Cardiac septum (tissue), 1 donor: ENCODE measurements around the gene EML6. TPM values are rescaled to one million over a fixed set of nuclear protein-coding genes. Genes with fewer than 3 reads are reported as not detected.

ENCODE experiments used
- DNase-seq: peaks from one replicate; pipeline ENCODE4 v3.0.0-alpha.2; 2020; ENCODE audit warnings: low spot score
- intact Hi-C: fragments of 100-400 bp; cut with DNase I; formaldehyde crosslinking; loops from one replicate; pipeline ENCODE4 v1.14.0; 2022
- total RNA-seq: library from RNA; stranded (reverse); fragmentation: NEBNext Ultra II Directional; extraction: Animal tissue kit (Norgen Biotek cat#: 25700); gene quantifications from one replicate; pipeline ENCODE4 v1.2.1, GENCODE V29; 2021
- donor health status: DM: no; HTN: no; CAD: no.

The EML6 gene
- total RNA-seq, 1 donor from 2014 or later: 0.83 TPM

DNA sequence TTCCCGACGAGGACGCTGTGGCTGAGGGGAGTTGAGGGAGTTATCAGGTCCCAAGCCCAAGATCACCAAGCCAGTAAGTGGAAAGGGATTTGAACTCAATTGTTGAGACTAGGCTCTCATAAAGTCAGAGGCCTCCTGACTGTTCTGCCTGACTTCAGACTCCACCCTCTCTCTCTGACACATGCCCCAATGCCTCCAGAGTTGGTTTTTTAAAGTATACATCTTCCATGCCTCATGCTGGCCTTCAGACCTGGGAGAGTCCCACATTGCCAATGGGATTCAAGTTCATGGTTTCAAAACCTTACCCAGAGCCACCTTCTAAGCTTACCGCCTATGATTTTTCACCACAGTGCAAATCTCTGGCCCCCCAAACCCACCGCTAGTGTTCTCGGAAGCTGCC lies 226.0 kb downstream of the EML6 start:
- DNase-seq: no peak

DNA sequence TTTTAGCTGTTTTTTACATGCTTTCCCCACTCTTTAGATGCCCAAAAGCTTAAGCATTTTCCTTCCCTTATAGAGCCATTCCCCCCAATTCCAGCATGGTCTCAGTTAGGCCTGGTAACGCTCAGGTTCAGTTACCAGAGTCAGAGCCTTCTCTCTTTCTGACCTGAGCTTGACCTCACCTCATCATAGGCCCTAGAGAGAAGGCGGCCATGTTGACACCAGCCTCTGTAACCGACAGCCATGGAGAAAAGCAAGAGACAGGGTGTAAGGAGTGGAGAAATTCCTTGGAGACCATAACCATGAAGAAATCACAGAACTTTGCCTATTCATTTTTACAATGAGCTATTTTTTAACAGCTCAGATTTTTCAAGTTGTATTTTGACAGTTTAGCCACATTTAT lies 227.3 kb downstream of the EML6 start:
- no peak for DNase-seq
- intact Hi-C loops: no loop called here

More for the DNA sequence above, 226.0 kb downstream of the EML6 start:
- intact Hi-C loops: no loop called here

DNA sequence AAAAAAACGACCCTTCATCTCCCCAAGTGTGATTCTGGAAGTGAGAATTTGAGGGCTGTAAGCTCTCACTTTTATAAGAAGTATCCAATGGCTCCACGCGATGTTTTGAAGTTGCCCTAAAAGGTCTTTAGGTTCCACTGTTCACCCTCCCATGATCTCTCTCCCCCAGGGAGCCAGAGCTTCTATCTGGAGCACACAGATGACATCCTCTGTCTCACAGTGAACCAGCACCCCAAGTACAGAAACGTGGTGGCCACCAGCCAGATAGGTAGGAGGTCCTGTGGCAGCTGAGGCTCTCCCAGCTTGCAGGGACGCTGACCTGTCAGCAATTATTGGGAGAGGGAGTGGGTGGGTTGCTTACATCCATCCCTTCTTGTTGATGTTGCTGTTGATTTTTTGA lies 229.0 kb downstream of the EML6 start:
- DNase-seq: no peak
- intact Hi-C loops: no loop called here

DNA sequence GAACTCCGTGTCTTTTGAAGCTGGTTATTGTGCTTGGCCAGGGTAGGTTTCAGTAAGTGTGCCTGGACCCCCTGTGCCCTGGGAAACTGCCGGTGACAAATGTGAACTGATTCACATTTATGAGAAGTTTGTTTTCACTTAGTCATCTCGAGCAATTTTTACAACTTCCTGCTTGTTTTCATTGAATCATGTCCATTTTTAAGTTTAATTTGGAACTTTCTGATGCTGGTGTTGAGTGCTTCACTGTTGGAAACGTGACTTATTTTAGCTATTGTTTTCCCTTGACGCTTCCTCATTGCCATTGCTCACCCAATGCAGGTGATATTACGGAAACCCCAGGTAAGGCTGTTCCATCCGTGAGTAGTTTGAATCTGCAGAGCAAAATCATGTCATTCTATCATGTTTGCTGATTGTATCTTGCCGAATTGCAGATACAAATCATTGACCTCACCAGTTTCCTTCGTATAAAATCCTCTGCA lies 229.6 kb downstream of the EML6 start:
- intact Hi-C loops: no loop called here
- no peak for DNase-seq

DNA sequence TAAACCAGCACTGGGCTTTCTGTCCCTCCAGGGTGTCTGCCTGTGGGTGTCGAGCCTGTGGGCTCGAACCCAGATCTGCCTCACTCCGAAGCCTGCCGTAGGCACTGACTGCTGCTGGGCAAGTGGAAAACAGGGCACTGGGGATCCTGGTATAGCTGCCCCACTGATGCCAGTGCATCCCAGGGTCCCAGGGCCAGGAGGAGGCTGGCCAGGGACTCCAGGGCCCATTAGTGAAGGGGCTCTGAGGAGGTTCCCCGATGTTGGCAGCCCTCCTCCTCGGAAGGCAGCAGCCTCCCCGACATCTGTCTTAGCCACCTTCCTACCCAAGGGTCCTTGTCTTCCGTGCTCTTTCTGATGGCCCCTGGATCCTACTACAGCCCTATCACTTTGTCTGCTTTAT lies 230.7 kb downstream of the EML6 start:
- DNase-seq: no peak
- intact Hi-C loops: no loop called here

DNA sequence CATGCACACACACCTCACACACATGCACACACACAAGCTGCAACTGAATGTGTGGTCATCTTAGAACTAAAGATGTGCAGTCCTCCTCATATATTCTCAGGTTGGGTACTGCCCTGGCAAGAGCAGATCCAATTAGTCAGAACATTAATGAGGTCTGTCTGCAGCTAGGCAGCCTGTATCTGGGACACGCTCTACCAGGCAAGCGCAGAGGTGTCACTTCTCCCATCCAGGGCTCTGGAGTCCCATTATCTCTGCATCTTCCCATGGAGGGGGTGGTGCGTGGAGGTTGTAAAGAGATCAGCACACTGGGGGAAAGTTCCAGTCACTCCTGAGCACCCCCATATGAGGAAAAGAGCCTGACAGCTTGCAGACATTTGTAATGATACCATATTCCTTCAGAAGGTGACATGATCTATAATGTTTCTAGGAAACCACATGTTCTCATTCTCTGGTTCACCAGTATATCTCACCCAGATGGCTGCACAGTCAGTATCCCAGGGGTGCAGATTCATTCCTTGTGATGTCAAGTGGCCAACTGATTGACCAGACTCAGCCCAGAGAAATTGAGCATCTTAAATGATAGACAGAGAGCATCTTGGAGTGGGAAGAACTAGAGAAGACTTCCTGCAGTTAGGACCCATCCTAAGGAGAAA lies 231.4 kb downstream of the EML6 start:
- intact Hi-C loops: no loop called here

DNA sequence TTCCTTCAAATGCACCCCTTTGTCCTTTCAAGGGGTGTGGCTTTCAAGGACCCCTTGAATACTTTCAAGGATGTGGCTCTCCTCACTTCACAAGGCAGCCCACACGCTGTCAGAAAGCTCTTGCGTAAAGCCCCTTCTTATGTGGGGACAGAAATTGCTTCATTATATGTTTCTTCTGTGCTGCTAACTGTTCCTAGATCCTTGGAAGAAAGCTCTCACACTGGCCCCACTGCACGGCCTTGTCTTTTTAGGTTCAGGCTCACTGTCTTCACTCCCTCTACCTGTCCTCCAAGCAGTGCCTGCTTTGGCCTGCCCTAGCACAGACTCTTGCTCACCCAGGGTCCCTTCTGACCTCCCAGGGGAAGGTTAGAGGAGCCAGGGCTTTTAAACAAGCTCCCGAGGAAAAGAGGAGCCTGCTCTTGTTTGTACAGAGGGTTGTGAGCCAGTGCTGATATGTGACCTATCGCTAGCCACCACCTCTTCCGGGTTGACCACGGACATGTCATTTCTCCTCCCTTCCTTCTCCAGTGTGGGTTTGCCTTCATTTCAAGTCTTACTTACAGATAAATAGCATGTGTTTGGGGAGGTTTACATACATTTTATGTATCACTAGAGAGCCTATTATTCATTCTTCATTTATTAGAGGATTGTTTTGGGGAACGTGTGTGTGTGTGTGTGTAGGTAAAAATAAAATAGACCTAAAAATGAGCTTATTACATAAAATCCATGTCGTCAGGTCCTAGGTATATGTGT lies 232.1 kb downstream of the EML6 start:
- DNase-seq: no peak
- intact Hi-C loops: no loop called here

More for the DNA sequence above, 231.4 kb downstream of the EML6 start:
- no peak for DNase-seq

DNA sequence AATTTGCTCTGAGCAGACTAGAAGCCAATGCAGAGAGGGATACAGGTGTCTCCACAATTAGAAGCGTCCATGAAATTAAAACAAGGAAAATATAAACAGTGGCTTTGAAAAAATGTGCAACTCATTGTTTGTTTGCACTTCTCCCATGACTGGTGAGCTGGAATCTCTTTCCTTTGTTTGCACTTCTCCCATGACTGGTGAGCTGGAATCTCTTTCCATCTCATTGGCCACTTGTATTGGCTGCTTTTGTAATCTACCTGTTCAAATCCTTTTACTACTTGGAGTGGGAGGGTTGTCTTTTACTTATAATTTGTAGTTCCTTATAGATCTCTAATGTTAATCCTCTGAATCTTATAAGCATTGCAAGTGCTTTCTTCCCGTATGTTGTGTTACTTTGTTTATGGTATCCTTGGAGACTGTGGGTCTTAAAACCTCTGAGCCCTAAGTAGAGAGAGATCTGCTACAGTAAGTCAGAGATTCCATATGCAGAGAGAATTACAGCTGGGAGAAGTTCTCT lies 232.7 kb downstream of the EML6 start:
- no peak for DNase-seq
- intact Hi-C loops: no loop called here

DNA sequence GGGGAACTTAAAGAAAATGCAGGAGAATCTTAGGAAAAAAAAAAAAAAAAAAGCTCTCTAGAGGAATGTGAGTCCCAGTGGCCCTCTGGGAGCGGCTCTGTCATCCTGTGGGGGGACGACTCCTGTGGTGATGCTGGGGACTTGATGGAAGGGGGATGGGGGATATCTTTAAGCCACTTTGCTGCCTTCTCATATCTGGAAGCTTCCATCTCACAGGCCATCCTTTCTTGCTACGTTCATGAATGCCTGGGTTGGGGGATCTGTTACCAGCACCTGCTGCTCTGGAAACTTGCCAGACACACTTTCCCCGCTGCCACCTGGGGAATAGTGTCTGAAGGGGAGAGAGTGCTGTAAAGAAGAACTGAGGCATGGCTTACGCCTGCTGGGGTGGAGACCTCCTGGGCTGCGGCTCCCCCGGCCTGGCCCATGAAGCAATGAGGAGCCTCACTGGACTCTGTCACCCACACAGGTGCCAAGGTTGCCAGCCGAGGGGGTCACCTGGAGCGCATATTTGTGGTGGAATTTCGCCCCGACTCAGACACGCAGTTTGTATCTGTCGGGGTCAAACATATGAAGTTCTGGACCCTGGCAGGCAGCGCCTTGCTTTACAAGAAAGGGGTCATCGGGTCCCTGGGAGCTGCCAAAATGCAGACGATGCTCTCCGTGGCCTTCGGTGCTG lies 234.0 kb downstream of the EML6 start:
- intact Hi-C loops: no loop called here
- no peak for DNase-seq

DNA sequence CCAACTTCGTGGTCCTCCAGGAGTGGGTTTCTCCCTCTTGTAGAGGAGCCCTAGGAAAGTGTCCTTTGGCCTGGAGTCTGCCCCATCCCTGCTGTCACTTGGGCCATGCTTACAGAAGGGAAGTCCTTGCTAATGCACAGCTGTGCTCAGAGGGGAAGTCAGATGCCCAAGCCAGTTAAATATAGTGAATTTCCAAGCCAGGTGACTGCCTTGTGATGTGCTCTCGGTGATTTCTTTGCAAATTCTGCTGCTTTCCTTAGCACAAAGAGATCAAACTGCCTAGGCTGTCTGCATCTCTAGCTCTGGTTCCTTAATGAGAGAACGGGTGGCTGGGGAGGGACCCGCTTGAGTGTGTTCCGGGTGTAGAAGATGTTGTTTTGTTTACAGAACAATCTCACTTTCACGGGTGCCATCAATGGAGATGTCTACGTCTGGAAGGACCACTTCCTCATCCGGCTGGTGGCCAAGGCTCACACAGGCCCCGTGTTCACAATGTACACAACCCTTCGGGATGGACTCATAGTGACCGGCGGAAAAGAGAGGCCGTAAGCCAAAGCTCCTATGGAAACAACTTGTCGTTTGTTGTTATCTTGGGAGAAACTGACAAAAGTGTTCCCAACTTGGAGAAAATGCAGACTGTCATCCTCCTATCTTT lies 235.4 kb downstream of the EML6 start:
- intact Hi-C loops: no loop called here
- no peak for DNase-seq

DNA sequence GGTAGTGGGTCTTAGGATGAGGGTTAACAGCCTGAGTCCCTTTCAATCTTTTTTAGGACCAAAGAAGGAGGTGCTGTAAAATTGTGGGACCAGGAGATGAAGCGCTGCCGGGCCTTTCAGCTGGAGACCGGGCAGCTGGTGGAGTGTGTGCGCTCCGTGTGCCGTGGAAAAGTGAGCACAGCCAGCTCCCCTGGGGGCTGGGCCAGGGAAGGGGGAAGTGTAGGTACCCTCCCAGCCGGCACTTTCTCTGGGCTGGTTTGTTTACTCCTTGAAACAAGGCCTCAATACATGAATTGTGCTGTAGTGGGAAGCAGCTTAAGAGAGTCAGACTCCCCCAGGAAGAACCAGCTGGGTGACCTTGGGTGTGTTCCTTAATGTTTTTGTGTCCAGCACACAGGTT lies 236.7 kb downstream of the EML6 start:
- no peak for DNase-seq

DNA sequence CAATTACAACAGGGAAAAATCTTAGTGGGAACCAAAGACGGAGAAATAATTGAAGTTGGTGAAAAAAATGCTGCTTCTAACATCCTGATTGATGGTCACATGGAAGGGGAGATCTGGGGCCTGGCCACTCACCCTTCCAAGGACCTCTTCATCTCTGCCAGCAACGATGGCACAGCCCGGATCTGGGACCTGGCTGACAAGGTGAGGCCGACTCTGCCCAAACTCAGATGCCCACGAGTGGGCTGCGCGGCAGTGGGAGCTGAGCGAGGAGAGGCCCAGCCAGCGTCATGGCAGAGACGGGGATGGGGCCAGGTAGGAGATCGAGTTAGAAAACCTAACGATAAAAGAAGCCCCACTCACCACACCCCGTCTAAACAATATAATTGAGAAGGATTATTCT lies 239.0 kb downstream of the EML6 start:
- DNase-seq: no peak
- intact Hi-C loops: no loop called here

More for the DNA sequence above, 236.7 kb downstream of the EML6 start:
- intact Hi-C loops: no loop called here

DNA sequence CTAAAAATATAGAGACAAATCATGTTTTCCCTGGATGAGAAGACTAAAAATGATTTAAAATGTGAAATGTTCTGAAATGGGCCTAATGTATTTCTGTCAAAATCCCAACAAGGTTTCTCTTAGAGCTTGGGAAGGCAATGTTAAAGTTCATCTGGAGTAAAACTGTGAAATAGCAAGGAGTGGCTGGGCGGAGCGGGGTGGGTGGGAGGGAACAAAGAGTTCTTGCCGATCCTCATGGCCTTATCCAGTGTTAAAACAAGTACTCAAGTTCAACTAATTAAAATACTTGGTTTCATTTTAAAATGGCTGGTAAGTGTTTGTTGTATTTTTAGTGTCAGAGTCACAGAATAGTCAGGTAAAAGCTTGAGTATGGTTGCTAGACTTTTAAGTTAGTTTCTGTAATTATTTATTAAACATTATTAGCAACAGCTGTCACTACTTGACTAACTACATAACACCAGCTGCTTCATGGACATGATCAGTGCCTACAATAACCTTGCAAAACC lies 239.5 kb downstream of the EML6 start:
- no peak for DNase-seq
- intact Hi-C loops: no loop called here

DNA sequence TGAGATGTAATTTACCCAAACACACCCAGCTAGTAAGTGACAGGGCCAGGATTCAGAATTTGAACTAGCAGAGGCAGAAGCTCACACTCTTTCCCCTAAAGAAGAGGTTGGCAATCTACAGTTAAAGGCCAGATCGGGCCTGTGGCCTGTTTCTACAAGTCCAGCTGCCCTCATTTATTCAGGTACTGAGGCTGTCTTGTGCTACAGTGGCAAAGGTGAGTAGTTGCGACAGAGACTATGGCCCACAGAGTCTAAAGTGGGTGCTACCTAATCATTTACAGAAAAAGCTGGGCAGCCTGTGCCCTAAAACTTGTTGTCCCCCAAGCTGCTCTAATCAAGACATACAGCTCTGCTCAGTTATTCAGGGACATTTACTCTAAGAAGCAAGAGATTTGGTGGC lies 240.0 kb downstream of the EML6 start:
- no peak for DNase-seq
- intact Hi-C loops: no loop called here

DNA sequence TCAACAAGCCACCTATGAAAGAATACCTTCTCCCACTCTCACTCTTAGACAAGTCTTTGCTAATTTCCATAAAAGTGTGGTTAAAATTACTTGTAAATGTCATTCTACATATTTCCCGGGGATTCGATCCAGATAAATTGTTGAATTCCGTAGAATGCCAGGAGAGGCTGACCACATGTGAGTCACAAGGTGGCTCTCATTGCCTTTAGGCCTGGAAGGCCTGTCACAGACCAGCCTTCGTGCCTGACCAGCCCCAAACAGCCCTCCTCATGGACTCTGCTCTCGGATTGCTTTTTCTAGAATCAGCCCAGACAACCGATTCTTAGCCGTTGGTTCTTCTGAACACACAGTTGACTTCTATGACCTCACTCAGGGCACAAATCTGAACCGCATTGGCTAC lies 240.8 kb downstream of the EML6 start:
- intact Hi-C loops: no loop called here
- no peak for DNase-seq

DNA sequence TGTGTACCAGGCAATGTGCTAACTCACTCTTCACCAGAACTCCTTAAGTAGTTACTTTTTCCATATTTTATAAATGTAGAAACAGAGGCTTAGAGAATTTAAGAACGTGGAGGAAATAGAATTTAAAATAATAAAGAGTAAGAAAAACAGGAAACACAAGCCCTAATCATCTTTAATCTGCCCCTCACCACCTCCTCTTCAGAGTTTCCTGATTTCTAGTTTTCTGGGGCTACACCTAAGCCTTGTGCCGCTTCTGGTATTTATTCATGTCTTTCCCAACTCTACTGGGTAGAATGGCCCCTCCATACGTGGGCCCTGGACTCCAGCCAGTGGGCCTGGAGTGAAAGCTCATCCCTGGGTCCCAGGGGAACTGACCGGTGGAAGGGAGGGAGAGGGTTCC lies 241.4 kb downstream of the EML6 start:
- intact Hi-C loops: no loop called here

DNA sequence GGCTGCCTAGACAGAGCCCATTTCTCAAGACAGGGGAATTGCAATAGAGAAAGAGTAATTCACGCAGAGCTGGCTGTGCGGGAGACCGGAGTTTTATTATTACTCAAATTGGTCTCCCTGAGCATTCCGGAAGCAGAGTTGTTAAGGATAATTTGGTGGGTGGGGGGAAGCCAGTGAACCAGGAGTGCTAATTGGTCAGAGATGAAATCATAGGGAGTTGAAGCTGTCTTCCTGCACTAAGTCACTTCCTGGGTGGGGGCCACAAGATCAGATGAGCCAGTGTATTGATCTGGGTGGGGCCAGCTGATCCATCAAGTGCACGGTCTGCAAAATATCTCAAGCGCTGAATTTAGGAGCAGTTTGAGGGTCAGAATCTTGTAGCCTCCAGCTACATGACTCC lies 242.0 kb downstream of the EML6 start:
- intact Hi-C loops: no loop called here

More for the DNA sequence above, 241.4 kb downstream of the EML6 start:
- DNase-seq: no peak

DNA sequence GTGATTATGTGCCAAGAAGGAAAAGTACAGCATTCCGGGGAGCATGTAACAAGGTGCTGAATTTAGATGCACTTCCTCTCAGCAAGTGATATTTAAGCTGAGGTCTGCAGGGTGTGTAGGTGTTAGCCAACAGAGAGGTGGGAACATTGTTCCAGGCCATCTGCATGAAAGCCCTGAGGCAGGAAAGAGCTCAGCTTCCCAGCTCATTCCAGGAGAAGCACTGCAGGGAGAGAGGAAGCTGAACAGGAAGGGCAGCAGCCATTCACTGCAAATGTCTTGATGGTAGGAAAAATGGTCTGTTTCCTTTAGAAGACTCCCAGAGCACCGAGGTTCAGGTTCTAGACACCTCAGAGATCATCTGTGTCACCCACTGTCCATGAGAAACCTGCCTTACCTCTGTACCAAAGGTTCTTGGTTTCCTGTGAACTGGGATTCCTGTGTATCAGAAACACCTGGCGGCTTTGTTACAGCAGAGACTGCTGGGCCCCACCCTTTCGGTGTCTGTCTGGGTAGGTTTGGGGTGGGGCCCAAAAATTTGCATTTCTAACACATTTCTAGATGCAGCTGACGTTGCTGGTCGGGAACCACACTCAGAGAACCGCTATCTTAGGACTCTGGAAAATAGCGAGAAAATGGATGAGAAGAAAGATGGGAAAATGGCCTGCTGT lies 242.8 kb downstream of the EML6 start:
- DNase-seq: no peak
- intact Hi-C loops: no loop called here

More for the DNA sequence above, 242.0 kb downstream of the EML6 start:
- no peak for DNase-seq

DNA sequence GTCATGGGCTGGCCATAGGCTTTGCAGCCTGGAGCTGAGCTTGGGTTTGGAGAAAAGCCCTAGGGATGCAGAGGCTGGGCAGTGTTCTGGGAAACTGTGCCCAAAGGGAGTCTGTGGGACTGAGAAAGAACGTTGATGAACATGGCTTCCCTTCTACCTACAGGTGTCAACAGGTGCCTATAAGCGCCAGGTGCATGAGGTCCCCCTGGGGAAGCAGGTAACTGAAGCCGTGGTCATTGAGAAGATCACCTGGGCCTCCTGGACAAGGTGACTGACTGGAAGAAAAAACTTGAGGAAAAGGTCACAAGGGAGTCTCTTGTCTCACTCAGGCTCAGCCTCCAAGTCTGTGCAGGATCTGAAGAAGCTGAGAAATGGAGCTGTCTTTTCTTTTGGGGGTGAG lies 243.4 kb downstream of the EML6 start:
- no peak for DNase-seq
- intact Hi-C loops: no loop called here
